Omental fat pad (tissue), 4 donors: ENCODE data around the gene NUBPL. TPM values are rescaled to one million over a fixed set of nuclear protein-coding genes. Genes with fewer than 3 reads are reported as not detected.

Experiments used
- ATAC-seq: fragments of 150-250 bp; one replicate; pipeline ENCODE4 v1.9.1; 2016; ENCODE audit warnings: mild to moderate bottlenecking, moderate library complexity; ENCODE audit not compliant: low FRiP score
- DNase-seq: peaks from one replicate; pipeline ENCODE4 v3.0.0-alpha.2; 2019; ENCODE audit warnings: low spot score
- CTCF ChIP-seq, 3 donors: fragments of 450-650 bp; IDR thresholded peaks; one replicate each; pipeline ENCODE4 v1.5.1; 2016 to 2017; ENCODE audit warnings: antibody characterized with exemption in 3 of 3, mild to moderate bottlenecking in 3 of 3, moderate library complexity in 2 of 3
- total RNA-seq, 4 donors: library from RNA; depleted of rRNA; stranded (reverse); fragments of >200 nt; gene quantifications; one replicate each; pipeline ENCODE4 v1.1.0, GENCODE V29; 2016

The NUBPL gene
- total RNA-seq, 4 donors from 2014 or later: 9.0 to 12.9 (median 10.9) TPM

GRCh38 chr14:31895206-31895605 is 334.0 kb downstream of the NUBPL start:
- DNase-seq: no peak
- no peak for TF ChIP-seq CTCF (IDR thresholded peaks at IDR 0.05)
- ATAC-seq: no peak

- ATAC-seq (no peak), DNase-seq (no peak)
- no peak for TF ChIP-seq CTCF (IDR thresholded peaks at IDR 0.05)
These were observed 334.4 kb downstream of the NUBPL start for GRCh38 chr14:31895646-31896045.

- no peak for TF ChIP-seq CTCF (IDR thresholded peaks at IDR 0.05)
- no peak for ATAC-seq
- no peak for DNase-seq
These were observed 336.5 kb downstream of the NUBPL start for GRCh38 chr14:31897581-31898186.

- ATAC-seq (no peak), DNase-seq (no peak)
- no peak for TF ChIP-seq CTCF (IDR thresholded peaks at IDR 0.05)
These were observed 337.8 kb downstream of the NUBPL start for GRCh38 chr14:31898838-31899528.

GRCh38 chr14:31902002-31902401 is 340.8 kb downstream of the NUBPL start:
- no peak for TF ChIP-seq CTCF (IDR thresholded peaks at IDR 0.05)
- DNase-seq: no peak
- ATAC-seq: no peak

- ATAC-seq (no peak), DNase-seq (no peak)
- no peak for TF ChIP-seq CTCF (IDR thresholded peaks at IDR 0.05)
These were observed 341.9 kb downstream of the NUBPL start for GRCh38 chr14:31902945-31903646.
